ENCODE data around the gene KIRREL3. TPM values are rescaled to one million over a fixed set of nuclear protein-coding genes. Genes with fewer than 3 reads are reported as not detected.

The KIRREL3 gene
- total RNA-seq, 3 donors from 2014 or later: 0.32 to 0.33 TPM; not detected in 1

GRCh38 chr11:126450806-126451205, 549.8 kb downstream of the KIRREL3 start:
- Histone ChIP-seq H3K9me3 (no peaks in the 10 kb centered on the region), H3K27me3 (no peaks in the 10 kb centered on the region), H3K36me3 (no peaks in the 10 kb centered on the region), H3K4me3 (no peak overlapping the region), H3K27ac (no peak overlapping the region), H3K4me1 (no peaks in the 10 kb centered on the region)
- intact Hi-C loops (cut with DNase I; ENCODE audit: low total_unique reads): no loop called here
- DNase-seq (ENCODE audit: low spot score in 2 of 2): no peak
- no peak for TF ChIP-seq POLR2A (IDR thresholded peaks at IDR 0.05)
- TF ChIP-seq, protein P1, sequence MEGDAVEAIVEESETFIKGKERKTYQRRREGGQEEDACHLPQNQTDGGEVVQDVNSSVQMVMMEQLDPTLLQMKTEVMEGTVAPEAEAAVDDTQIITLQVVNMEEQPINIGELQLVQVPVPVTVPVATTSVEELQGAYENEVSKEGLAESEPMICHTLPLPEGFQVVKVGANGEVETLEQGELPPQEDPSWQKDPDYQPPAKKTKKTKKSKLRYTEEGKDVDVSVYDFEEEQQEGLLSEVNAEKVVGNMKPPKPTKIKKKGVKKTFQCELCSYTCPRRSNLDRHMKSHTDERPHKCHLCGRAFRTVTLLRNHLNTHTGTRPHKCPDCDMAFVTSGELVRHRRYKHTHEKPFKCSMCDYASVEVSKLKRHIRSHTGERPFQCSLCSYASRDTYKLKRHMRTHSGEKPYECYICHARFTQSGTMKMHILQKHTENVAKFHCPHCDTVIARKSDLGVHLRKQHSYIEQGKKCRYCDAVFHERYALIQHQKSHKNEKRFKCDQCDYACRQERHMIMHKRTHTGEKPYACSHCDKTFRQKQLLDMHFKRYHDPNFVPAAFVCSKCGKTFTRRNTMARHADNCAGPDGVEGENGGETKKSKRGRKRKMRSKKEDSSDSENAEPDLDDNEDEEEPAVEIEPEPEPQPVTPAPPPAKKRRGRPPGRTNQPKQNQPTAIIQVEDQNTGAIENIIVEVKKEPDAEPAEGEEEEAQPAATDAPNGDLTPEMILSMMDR (IDR thresholded peaks at IDR 0.05): no peak
- TF ChIP-seq POLR2AphosphoS5 (IDR thresholded peaks at IDR 0.05): no peak

- intact Hi-C loops (cut with DNase I; ENCODE audit: low total_unique reads): no loop called here
- no peak overlapping the region for H3K4me3 ChIP-seq
- H3K27ac ChIP-seq: no peak overlapping the region
- no peaks in the 10 kb centered on the region for H3K4me1 ChIP-seq
- H3K27me3 ChIP-seq: no peaks in the 10 kb centered on the region
- TF ChIP-seq, protein P1 (IDR thresholded peaks at IDR 0.05): no peak
- TF ChIP-seq POLR2AphosphoS5 (IDR thresholded peaks at IDR 0.05): no peak
- no peak for TF ChIP-seq POLR2A (IDR thresholded peaks at IDR 0.05)
- no peak for DNase-seq (ENCODE audit: low spot score in 2 of 2)
- H3K9me3 ChIP-seq: no peaks in the 10 kb centered on the region
- H3K36me3 ChIP-seq: no peaks in the 10 kb centered on the region
Observed at GRCh38 chr11:126450198-126450597, 550.4 kb downstream of the KIRREL3 start.

GRCh38 chr11:126446581-126446980, 554.0 kb downstream of the KIRREL3 start:
- no peaks in the 10 kb centered on the region for H3K9me3 ChIP-seq
- no peaks in the 10 kb centered on the region for H3K36me3 ChIP-seq
- no peaks in the 10 kb centered on the region for H3K4me1 ChIP-seq
- H3K4me3 ChIP-seq: no peak overlapping the region
- no peak for DNase-seq (ENCODE audit: low spot score in 2 of 2)
- H3K27ac ChIP-seq: no peak overlapping the region
- intact Hi-C loops (cut with DNase I; ENCODE audit: low total_unique reads): no loop called here
- TF ChIP-seq, protein P1 (IDR thresholded peaks at IDR 0.05): no peak
- TF ChIP-seq POLR2A (IDR thresholded peaks at IDR 0.05) (no peak), POLR2AphosphoS5 (IDR thresholded peaks at IDR 0.05) (no peak)
- H3K27me3 ChIP-seq: no peaks in the 10 kb centered on the region

GRCh38 chr11:126444072-126444471, 556.5 kb downstream of the KIRREL3 start:
- H3K4me1 ChIP-seq: no peaks in the 10 kb centered on the region
- peaks cover 0 to 3% of the 10 kb centered on the region in 2 donors for H3K27me3 ChIP-seq
- no peak overlapping the region for H3K4me3 ChIP-seq
- intact Hi-C loops (cut with DNase I; ENCODE audit: low total_unique reads): no loop called here
- H3K27ac ChIP-seq: no peak overlapping the region
- TF ChIP-seq, protein P1 (IDR thresholded peaks at IDR 0.05): no peak
- TF ChIP-seq POLR2A (IDR thresholded peaks at IDR 0.05): no peak
- TF ChIP-seq POLR2AphosphoS5 (IDR thresholded peaks at IDR 0.05): no peak
- H3K9me3 ChIP-seq: no peaks in the 10 kb centered on the region
- no peaks in the 10 kb centered on the region for H3K36me3 ChIP-seq
- DNase-seq (ENCODE audit: low spot score in 2 of 2): no peak

GRCh38 chr11:126443120-126443519, 557.5 kb downstream of the KIRREL3 start:
- Histone ChIP-seq H3K36me3 (no peaks in the 10 kb centered on the region), H3K4me1 (no peaks in the 10 kb centered on the region), H3K9me3 (no peaks in the 10 kb centered on the region), H3K27me3 (peaks cover 0 to 3% of the 10 kb centered on the region in 2 donors), H3K4me3 (no peak overlapping the region), H3K27ac (no peak overlapping the region)
- DNase-seq (ENCODE audit: low spot score in 2 of 2): no peak
- TF ChIP-seq POLR2A (IDR thresholded peaks at IDR 0.05): no peak
- TF ChIP-seq POLR2AphosphoS5 (IDR thresholded peaks at IDR 0.05): no peak
- TF ChIP-seq, protein P1 (IDR thresholded peaks at IDR 0.05): no peak
- intact Hi-C loops (cut with DNase I; ENCODE audit: low total_unique reads): no loop called here
